ENCODE results near the gene TNP2.

DNA sequence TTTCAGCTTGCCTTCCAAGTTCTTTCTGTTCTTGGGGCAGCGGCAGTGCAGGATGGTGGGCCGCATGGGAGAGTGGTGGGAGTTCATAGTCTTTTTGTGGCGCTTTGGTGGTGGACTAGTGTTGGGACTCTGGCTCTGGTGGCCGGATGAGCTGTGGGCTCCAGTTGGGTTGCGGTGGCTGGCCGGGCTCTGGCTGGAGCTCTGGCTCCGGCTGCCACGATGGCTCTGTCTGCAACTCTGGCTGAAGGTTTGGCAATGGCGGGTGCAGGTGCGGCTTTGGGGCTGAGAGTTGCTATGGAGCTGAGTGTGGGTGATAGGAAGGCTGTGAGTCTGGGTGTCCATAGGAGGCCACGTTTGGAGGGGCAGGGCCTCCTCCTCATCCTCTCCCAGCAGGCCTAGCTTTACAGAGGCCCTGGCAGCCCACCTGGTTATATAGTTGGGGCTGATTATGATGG lies at the start of gene TNP2:
- TF ChIP-seq, protein P1, sequence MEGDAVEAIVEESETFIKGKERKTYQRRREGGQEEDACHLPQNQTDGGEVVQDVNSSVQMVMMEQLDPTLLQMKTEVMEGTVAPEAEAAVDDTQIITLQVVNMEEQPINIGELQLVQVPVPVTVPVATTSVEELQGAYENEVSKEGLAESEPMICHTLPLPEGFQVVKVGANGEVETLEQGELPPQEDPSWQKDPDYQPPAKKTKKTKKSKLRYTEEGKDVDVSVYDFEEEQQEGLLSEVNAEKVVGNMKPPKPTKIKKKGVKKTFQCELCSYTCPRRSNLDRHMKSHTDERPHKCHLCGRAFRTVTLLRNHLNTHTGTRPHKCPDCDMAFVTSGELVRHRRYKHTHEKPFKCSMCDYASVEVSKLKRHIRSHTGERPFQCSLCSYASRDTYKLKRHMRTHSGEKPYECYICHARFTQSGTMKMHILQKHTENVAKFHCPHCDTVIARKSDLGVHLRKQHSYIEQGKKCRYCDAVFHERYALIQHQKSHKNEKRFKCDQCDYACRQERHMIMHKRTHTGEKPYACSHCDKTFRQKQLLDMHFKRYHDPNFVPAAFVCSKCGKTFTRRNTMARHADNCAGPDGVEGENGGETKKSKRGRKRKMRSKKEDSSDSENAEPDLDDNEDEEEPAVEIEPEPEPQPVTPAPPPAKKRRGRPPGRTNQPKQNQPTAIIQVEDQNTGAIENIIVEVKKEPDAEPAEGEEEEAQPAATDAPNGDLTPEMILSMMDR (IDR thresholded peaks at IDR 0.05; ENCODE audit: borderline replicate concordance, extremely low read depth, low read length, poor library complexity, severe bottlenecking), result no peak
- TF ChIP-seq EZH2 (IDR thresholded peaks at IDR 0.05; ENCODE audit: borderline replicate concordance, low read depth, low read length, severe bottlenecking), result no peak
